ENCODE data around the gene UQCC5. TPM values are rescaled to one million over a fixed set of nuclear protein-coding genes. Genes with fewer than 3 reads are reported as not detected.
A peak's percentile ranks its signal among the peaks of the same experiment; 100 is the strongest.

UQCC5 gene
- polyA plus RNA-seq, 1 of the 3 experiments (the other 2 are of a cell fraction), result 124 TPM

DNA sequence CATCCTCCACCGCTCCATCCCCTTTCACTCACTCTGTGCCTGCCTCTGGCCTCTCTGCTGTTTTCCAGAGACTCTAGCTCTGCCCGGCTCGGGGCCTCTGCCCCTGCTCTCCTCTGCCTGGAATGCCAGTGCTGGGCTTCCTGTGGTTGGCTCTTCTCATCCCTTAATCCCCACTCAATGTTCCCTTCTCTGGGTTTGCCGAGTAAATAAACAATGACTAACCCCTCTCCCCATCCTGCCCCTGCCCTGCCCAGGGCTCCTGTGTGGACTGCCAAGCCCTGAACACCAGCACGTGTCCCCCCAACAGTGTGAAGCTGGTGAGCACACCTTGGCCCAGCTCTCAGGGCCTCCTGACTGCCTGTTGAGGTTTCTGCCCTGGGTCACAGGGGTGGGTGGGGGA lies 29.0 kb upstream of the UQCC5 start:
- Histone ChIP-seq H3K4me3 (ENCODE audit: low read depth in 2 of 2, low read length in 1 of 2) (no peak overlapping the region), H3K4me1 (ENCODE audit: control insufficient read depth in 1 of 2, insufficient read depth in 2 of 2, low read depth in 1 of 2, low read length in 1 of 2) (peaks cover 0 to 9% of the 10 kb centered on the region in 2 experiments; a peak in 1 of 4 replicates), H3K27me3 (ENCODE audit: insufficient read depth) (no peaks in the 10 kb centered on the region), H3K27ac (ENCODE audit: low read depth in 2 of 2, low read length in 1 of 2) (no peak overlapping the region), H3K9ac (no peak overlapping the region), H3K36me3 (replicated peaks in 1 of 2; ENCODE audit: control insufficient read depth in 1 of 2, insufficient read depth in 2 of 2, low read length in 1 of 2) (no peaks in the 10 kb centered on the region), H3K9me2 (no peaks in the 10 kb centered on the region), H3F3A (replicated peaks; ENCODE audit: insufficient read depth) (no peaks in the 10 kb centered on the region), H4K20me1 (ENCODE audit: insufficient read depth) (no peaks in the 10 kb centered on the region), H2AFZ (ENCODE audit: low read depth) (no peak overlapping the region), H3K79me2 (ENCODE audit: insufficient read depth) (no peaks in the 10 kb centered on the region), H3K9me3 (no peaks in the 10 kb centered on the region), H3K4me2 (no peak overlapping the region)
- no peak for TF ChIP-seq FOXJ3 (CRISPR knock-in tag; IDR thresholded peaks at IDR 0.05)
- no peak for TF ChIP-seq GATA2 (CRISPR knock-in tag; IDR thresholded peaks at IDR 0.05)
- no peak for TF ChIP-seq IRF3 (IDR thresholded peaks at IDR 0.05; ENCODE audit: low read depth, low read length)
- DNase-seq, result no peak
- CTCF ChIA-PET, result interaction anchor here (0.6 to 0.7 kb wide), 2 partner anchors 19 to 35 kb away, joined by 3 to 4 read pairs; no protein-coding TSS in a partner anchor
- POLR2A ChIA-PET, result no interaction called here
- WGBS (ENCODE audit: low lambda C conversion rate), result 70% methylated on average over 4 of the region's 5 CpGs

- Histone ChIP-seq H3K27ac (ENCODE audit: low read depth in 2 of 2, low read length in 1 of 2) (no peak overlapping the region), H4K20me1 (ENCODE audit: insufficient read depth) (no peaks in the 10 kb centered on the region), H3F3A (replicated peaks; ENCODE audit: insufficient read depth) (no peaks in the 10 kb centered on the region), H3K9ac (no peak overlapping the region), H3K36me3 (replicated peaks in 1 of 2; ENCODE audit: control insufficient read depth in 1 of 2, insufficient read depth in 2 of 2, low read length in 1 of 2) (no peaks in the 10 kb centered on the region), H3K4me3 (ENCODE audit: low read depth in 2 of 2, low read length in 1 of 2) (no peak overlapping the region), H3K4me1 (ENCODE audit: control insufficient read depth in 1 of 2, insufficient read depth in 2 of 2, low read depth in 1 of 2, low read length in 1 of 2) (peaks cover 0 to 6% of the 10 kb centered on the region in 2 experiments; a peak in 1 of 4 replicates), H3K4me2 (no peak overlapping the region), H3K27me3 (ENCODE audit: insufficient read depth) (no peaks in the 10 kb centered on the region), H2AFZ (ENCODE audit: low read depth) (no peak overlapping the region), H3K9me3 (no peaks in the 10 kb centered on the region), H3K9me2 (no peaks in the 10 kb centered on the region), H3K79me2 (ENCODE audit: insufficient read depth) (no peaks in the 10 kb centered on the region)
- TF ChIP-seq POLR2AphosphoS5 (IDR thresholded peaks at IDR 0.05; ENCODE audit: low read depth, low read length) (no peak), CTCF (IDR thresholded peaks at IDR 0.05) (0 out of 2 replicates have a peak, but pooled peaks have one; percentile 7)
- CTCF ChIA-PET, result interaction anchor here (1.0 kb wide), 1 partner anchor 11 kb away, joined by 3 read pairs; no protein-coding TSS in a partner anchor
- no peak for DNase-seq
- WGBS (ENCODE audit: low lambda C conversion rate), result 81% methylated on average over 10 of the region's 12 CpGs
- POLR2A ChIA-PET, result no interaction called here
These were observed 26.6 kb upstream of the UQCC5 start for GRCh38 chr3:52509753-52510328.

DNA sequence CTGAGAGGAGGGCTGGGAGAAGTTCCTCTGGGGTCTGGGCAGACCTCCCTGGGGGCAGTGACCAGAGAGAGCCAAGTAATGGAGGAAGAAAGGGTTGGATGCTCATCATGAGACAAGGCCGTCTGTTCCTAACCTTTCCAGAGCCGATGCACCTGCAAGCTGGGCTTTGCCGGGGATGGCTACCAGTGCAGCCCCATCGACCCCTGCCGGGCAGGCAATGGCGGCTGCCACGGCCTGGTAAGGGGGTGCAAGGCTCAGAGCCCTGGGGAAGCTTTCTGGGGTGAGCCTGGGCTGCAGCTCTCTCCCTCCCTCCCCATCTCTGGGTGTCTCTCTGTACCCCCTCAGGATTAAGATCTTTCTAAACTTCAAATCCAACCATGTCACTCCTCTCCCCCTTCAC lies 24.9 kb upstream of the UQCC5 start:
- WGBS (ENCODE audit: low lambda C conversion rate), result 83% methylated on average over 3 of the region's 7 CpGs
- ChIA-PET CTCF (interaction anchor here (0.8 to 1.2 kb wide), 2 partner anchors 10 to 13 kb away, joined by 3 to 4 read pairs; no protein-coding TSS in a partner anchor), POLR2A (no interaction called here)
- TF ChIP-seq, protein P1, sequence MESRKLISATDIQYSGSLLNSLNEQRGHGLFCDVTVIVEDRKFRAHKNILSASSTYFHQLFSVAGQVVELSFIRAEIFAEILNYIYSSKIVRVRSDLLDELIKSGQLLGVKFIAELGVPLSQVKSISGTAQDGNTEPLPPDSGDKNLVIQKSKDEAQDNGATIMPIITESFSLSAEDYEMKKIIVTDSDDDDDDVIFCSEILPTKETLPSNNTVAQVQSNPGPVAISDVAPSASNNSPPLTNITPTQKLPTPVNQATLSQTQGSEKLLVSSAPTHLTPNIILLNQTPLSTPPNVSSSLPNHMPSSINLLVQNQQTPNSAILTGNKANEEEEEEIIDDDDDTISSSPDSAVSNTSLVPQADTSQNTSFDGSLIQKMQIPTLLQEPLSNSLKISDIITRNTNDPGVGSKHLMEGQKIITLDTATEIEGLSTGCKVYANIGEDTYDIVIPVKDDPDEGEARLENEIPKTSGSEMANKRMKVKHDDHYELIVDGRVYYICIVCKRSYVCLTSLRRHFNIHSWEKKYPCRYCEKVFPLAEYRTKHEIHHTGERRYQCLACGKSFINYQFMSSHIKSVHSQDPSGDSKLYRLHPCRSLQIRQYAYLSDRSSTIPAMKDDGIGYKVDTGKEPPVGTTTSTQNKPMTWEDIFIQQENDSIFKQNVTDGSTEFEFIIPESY (IDR thresholded peaks at IDR 0.05; ENCODE audit: borderline replicate concordance, low read depth), result no peak
- no peak for TF ChIP-seq USF1 (IDR thresholded peaks at IDR 0.05; ENCODE audit: borderline replicate concordance, low read depth)
- TF ChIP-seq, protein P2, sequence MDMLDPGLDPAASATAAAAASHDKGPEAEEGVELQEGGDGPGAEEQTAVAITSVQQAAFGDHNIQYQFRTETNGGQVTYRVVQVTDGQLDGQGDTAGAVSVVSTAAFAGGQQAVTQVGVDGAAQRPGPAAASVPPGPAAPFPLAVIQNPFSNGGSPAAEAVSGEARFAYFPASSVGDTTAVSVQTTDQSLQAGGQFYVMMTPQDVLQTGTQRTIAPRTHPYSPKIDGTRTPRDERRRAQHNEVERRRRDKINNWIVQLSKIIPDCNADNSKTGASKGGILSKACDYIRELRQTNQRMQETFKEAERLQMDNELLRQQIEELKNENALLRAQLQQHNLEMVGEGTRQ (IDR thresholded peaks at IDR 0.05; ENCODE audit: borderline replicate concordance, low read depth, low read length), result no peak
- TF ChIP-seq RCOR1 (IDR thresholded peaks at IDR 0.05; ENCODE audit: low read length), result no peak
- no peak for TF ChIP-seq RFX5 (IDR thresholded peaks at IDR 0.05; ENCODE audit: low read length)
- TF ChIP-seq MXI1 (IDR thresholded peaks at IDR 0.05; ENCODE audit: low read depth, low read length), result no peak
- TF ChIP-seq FOSL2 (IDR thresholded peaks at IDR 0.05; ENCODE audit: borderline replicate concordance, low read depth), result no peak
- TF ChIP-seq CHD2 (IDR thresholded peaks at IDR 0.05; ENCODE audit: low read length, partially characterized antibody), result no peak
- TF ChIP-seq TEAD4 (IDR thresholded peaks at IDR 0.05; ENCODE audit: borderline replicate concordance, insufficient read depth), result no peak

More for the DNA sequence above, 24.9 kb upstream of the UQCC5 start:
- no peaks in the 10 kb centered on the region for H3K36me3 ChIP-seq (replicated peaks in 1 of 2; ENCODE audit: control insufficient read depth in 1 of 2, insufficient read depth in 2 of 2, low read length in 1 of 2)
- H3K79me2 ChIP-seq (ENCODE audit: insufficient read depth), result no peaks in the 10 kb centered on the region
- no peaks in the 10 kb centered on the region for H3K9me2 ChIP-seq
- no peaks in the 10 kb centered on the region for H3K9me3 ChIP-seq
- H3K4me1 ChIP-seq (ENCODE audit: control insufficient read depth in 1 of 2, insufficient read depth in 2 of 2, low read depth in 1 of 2, low read length in 1 of 2), result peaks cover 0 to 14% of the 10 kb centered on the region in 2 experiments; a peak in 1 of 4 replicates
- H2AFZ ChIP-seq (ENCODE audit: low read depth), result no peak overlapping the region
- H3K9ac ChIP-seq, result no peak overlapping the region
- H3K27ac ChIP-seq (ENCODE audit: low read depth in 2 of 2, low read length in 1 of 2), result no peak overlapping the region
- no peaks in the 10 kb centered on the region for H3K27me3 ChIP-seq (ENCODE audit: insufficient read depth)
- no peaks in the 10 kb centered on the region for H3F3A ChIP-seq (replicated peaks; ENCODE audit: insufficient read depth)
- H4K20me1 ChIP-seq (ENCODE audit: insufficient read depth), result no peaks in the 10 kb centered on the region
- no peak for DNase-seq
- H3K4me2 ChIP-seq, result no peak overlapping the region
- H3K4me3 ChIP-seq (ENCODE audit: low read depth in 2 of 2, low read length in 1 of 2), result no peak overlapping the region

All from SK-N-SH (cell line).